ENCODE measurements around the gene GOSR2. TPM values are rescaled to one million over a fixed set of nuclear protein-coding genes. Genes with fewer than 3 reads are reported as not detected.

GOSR2 gene
- total and polyA plus RNA-seq, 2 experiments from 2014 or later, result 47.7 to 62.8 TPM

DNA sequence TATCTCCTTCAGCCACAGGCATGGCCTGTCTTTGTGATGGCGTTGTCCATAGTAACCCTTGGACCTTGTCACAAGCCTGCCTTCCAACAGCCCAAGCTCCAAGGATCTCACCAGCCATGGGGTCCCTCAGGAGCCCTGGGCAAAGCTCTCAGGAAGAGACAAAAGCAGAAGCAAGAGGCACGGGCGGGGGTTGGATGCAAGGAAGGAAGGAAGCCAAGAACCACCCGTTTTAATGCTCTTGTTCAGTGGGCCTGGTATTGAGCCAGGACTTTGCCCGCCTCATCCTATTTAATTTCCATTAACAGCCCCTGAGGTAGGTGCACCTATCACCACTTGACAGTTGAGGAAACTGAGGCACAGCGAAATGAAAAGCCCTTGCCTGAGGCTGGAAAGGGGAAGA is 32.3 kb upstream of the GOSR2 start:
- no peak overlapping the region for H2AFZ ChIP-seq
- no peak for DNase-seq (ENCODE audit: low spot score)

DNA sequence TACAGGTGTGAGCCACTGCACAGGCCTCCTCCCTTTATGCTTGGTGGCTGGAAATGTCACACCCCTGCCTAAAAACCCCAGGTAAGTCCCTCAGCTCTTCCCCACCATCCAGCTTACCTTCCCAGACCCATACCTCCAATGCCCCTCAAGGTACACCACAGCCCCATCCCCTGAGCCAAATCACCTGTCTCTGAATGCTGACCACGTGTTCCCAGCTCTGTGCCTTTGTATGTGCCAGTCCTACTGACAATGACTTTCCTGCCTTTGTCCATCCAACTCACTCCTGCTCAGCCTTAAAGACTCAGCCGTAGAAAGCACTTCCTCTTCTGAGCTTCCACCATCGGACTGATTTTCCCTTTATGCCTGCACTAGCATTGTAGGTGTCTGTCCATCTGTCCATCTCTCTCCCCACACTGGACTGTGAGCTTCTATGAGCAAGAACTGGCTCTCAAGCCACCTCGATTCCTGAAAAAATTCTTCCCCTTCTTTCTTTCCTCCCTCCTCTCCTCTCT is 30.7 kb upstream of the GOSR2 start:
- TF ChIP-seq EZH2 (IDR thresholded peaks at IDR 0.05; ENCODE audit: borderline replicate concordance) (no peak), EZH2phosphoT487 (IDR thresholded peaks at IDR 0.05; ENCODE audit: low read depth, severe bottlenecking, unreplicated experiment) (no peak)
- TF ChIP-seq, protein P1, sequence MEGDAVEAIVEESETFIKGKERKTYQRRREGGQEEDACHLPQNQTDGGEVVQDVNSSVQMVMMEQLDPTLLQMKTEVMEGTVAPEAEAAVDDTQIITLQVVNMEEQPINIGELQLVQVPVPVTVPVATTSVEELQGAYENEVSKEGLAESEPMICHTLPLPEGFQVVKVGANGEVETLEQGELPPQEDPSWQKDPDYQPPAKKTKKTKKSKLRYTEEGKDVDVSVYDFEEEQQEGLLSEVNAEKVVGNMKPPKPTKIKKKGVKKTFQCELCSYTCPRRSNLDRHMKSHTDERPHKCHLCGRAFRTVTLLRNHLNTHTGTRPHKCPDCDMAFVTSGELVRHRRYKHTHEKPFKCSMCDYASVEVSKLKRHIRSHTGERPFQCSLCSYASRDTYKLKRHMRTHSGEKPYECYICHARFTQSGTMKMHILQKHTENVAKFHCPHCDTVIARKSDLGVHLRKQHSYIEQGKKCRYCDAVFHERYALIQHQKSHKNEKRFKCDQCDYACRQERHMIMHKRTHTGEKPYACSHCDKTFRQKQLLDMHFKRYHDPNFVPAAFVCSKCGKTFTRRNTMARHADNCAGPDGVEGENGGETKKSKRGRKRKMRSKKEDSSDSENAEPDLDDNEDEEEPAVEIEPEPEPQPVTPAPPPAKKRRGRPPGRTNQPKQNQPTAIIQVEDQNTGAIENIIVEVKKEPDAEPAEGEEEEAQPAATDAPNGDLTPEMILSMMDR (IDR thresholded peaks at IDR 0.05; ENCODE audit: poor library complexity), result no peak
- peaks cover 6% of the 10 kb centered on the region for H3K27me3 ChIP-seq
- 82% methylated on average over 4 of the region's 4 CpGs for WGBS (ENCODE audit: low lambda C conversion rate, missing lambda C conversion rate)

More for the DNA sequence above, 32.3 kb upstream of the GOSR2 start:
- no peak overlapping the region for H3K4me2 ChIP-seq
- no peaks in the 10 kb centered on the region for H3K36me3 ChIP-seq (replicated peaks; ENCODE audit: insufficient read depth, low read depth)
- no peak overlapping the region for H3K4me3 ChIP-seq
- H3K9me2 ChIP-seq (replicated peaks; ENCODE audit: insufficient read depth), result no peaks in the 10 kb centered on the region
- TF ChIP-seq, protein P1 (IDR thresholded peaks at IDR 0.05; ENCODE audit: poor library complexity), result no peak
- TF ChIP-seq EZH2 (IDR thresholded peaks at IDR 0.05; ENCODE audit: borderline replicate concordance) (no peak), EZH2phosphoT487 (IDR thresholded peaks at IDR 0.05; ENCODE audit: low read depth, severe bottlenecking, unreplicated experiment) (no peak)
- peaks cover 4% of the 10 kb centered on the region for H3K4me1 ChIP-seq (ENCODE audit: insufficient read depth)
- peaks cover 6% of the 10 kb centered on the region for H3K27me3 ChIP-seq
- no peaks in the 10 kb centered on the region for H3K9me3 ChIP-seq (ENCODE audit: low read depth)
- no peaks in the 10 kb centered on the region for H4K20me1 ChIP-seq (ENCODE audit: insufficient read depth, poor library complexity, severe bottlenecking)
- no peaks in the 10 kb centered on the region for H3K79me2 ChIP-seq
- 93% methylated on average over 6 of the region's 6 CpGs for WGBS (ENCODE audit: low lambda C conversion rate, missing lambda C conversion rate)
- no peak overlapping the region for H3K27ac ChIP-seq

DNA sequence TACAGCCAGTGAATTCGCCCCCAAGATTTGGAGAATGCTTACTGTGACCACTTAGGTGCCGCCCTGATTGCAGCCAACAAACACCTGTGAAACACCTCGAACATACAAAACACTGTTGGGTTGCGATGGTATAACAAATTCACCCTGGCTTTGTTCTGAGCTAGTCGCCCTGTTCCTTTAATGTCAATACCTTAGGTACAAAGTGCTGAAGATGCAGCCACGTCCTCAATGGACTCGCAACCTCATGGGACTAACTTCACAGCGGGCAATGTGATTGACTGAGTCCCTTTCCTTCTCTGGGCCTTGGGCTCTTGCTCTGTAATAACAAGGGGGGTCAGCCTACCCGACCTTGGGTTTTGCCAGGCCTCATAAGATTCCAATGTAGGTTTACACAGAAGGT is 28.9 kb upstream of the GOSR2 start:
- H2AFZ ChIP-seq, result no peak overlapping the region
- H4K20me1 ChIP-seq (ENCODE audit: insufficient read depth, poor library complexity, severe bottlenecking), result no peaks in the 10 kb centered on the region
- no peak overlapping the region for H3K27ac ChIP-seq
- H3K9me3 ChIP-seq (ENCODE audit: low read depth), result no peaks in the 10 kb centered on the region
- no peak overlapping the region for H3K4me3 ChIP-seq
- no peak for DNase-seq (ENCODE audit: low spot score)
- TF ChIP-seq EZH2phosphoT487 (IDR thresholded peaks at IDR 0.05; ENCODE audit: low read depth, severe bottlenecking, unreplicated experiment), result no peak
- TF ChIP-seq EZH2 (IDR thresholded peaks at IDR 0.05; ENCODE audit: borderline replicate concordance), result no peak
- TF ChIP-seq, protein P1 (IDR thresholded peaks at IDR 0.05; ENCODE audit: poor library complexity), result no peak
- H3K4me2 ChIP-seq, result no peak overlapping the region
- H3K9me2 ChIP-seq (replicated peaks; ENCODE audit: insufficient read depth), result no peaks in the 10 kb centered on the region
- WGBS (ENCODE audit: low lambda C conversion rate, missing lambda C conversion rate), result 79% methylated on average over 9 of the region's 9 CpGs
- no peaks in the 10 kb centered on the region for H3K36me3 ChIP-seq (replicated peaks; ENCODE audit: insufficient read depth, low read depth)
- no peaks in the 10 kb centered on the region for H3K79me2 ChIP-seq
- H3K4me1 ChIP-seq (ENCODE audit: insufficient read depth), result peaks cover 4% of the 10 kb centered on the region
- peaks cover 6% of the 10 kb centered on the region for H3K27me3 ChIP-seq

More for the DNA sequence above, 30.7 kb upstream of the GOSR2 start:
- H4K20me1 ChIP-seq (ENCODE audit: insufficient read depth, poor library complexity, severe bottlenecking), result no peaks in the 10 kb centered on the region
- no peak overlapping the region for H3K4me2 ChIP-seq
- no peaks in the 10 kb centered on the region for H3K79me2 ChIP-seq
- no peak overlapping the region for H3K4me3 ChIP-seq
- H3K4me1 ChIP-seq (ENCODE audit: insufficient read depth), result peaks cover 4% of the 10 kb centered on the region
- H3K36me3 ChIP-seq (replicated peaks; ENCODE audit: insufficient read depth, low read depth), result no peaks in the 10 kb centered on the region
- H3K27ac ChIP-seq, result no peak overlapping the region
- DNase-seq (ENCODE audit: low spot score), result no peak
- no peaks in the 10 kb centered on the region for H3K9me3 ChIP-seq (ENCODE audit: low read depth)
- no peak overlapping the region for H2AFZ ChIP-seq
- no peaks in the 10 kb centered on the region for H3K9me2 ChIP-seq (replicated peaks; ENCODE audit: insufficient read depth)

Data from hepatocyte (in vitro differentiated cells).